Activated CD4-positive, alpha-beta T cell treated with anti-CD3 and anti-CD28 coated beads, Interleukin-10, Interleukin-2, amounts not matched to agents 100 ng/mL and 50 ng/mL, durations not matched to agents 16 hours and 8 hours (primary cell): ENCODE data around the gene PMS1.
"Not testable (repeated sequence)": the region's sequence is repeated elsewhere in the genome, so short reads cannot be mapped to it uniquely, and the experiment has no call there.

ENCODE experiments used
- DNase-seq: peaks from one replicate; pipeline ENCODE4 v3.0.0-alpha.2; 2020

PMS1 gene

DNA sequence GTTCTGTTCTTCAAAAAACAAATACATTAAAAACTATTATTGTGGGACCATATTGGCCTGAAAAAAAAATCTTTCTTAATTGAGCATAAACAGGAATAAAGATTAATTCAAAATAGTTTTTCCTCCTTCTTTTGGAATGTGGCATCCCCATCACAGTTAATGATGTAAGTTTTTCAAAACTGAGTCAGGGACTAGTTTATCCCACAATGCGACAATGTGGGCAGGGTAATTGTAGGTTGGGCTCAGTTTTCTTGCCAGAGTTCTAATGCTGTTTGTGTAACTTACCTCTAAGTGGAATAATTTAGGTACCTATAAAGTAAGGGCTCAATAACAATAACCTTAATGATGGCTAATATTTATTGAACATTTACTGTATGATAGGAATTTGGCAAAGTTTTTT lies 82.0 kb downstream of the PMS1 start:
- no peak for DNase-seq

DNA sequence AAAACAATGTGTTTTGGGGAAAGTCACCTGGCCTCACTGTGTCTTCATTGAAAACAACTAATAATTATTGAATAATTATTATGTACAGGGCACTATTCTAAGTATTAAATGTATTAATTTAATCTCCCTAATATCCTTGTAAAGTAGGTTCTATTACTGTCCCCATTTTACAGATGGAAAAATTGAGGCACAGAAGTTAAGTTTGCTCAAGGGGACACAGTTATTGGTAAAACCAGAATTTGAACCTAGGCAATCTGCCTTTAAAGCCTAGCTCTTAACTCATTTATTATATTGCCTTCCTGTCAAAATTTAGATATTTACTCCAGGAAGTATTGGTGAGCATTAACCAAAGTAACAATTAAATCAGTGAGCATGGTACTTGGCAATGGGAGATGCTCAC lies 84.6 kb downstream of the PMS1 start:
- no peak for DNase-seq

DNA sequence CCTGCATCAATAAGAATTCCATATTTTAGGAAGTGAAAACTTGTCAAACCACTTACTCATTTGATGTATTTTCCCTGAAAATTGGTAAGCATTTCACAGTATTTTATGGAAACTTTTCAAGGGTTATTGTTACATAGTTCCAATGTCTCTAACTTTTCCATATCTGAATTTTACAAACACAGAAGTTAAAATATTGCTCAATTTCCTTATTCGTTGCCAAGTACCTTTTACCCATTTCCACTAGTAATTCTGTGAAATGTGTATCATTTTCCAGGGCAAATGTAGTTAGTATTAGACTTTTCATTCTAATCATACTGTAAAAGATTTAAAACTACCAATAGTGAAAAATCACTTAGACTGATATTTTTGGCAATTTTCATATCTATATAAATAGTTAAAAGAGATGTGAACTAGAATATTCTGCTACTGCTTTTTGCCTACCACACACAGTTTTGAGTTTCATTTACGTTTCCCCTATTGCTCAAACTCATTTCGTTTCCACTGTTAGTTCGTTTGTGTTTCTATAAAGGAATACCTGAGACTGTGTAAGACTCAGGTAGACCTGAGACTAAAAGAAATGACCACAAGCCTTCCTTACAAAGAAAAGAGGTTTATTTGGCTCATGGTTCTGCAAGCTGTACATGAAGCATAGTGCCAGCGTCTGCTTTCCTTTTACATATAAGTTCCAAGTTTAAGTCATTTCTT lies 86.3 kb downstream of the PMS1 start:
- DNase-seq = no peak

DNA sequence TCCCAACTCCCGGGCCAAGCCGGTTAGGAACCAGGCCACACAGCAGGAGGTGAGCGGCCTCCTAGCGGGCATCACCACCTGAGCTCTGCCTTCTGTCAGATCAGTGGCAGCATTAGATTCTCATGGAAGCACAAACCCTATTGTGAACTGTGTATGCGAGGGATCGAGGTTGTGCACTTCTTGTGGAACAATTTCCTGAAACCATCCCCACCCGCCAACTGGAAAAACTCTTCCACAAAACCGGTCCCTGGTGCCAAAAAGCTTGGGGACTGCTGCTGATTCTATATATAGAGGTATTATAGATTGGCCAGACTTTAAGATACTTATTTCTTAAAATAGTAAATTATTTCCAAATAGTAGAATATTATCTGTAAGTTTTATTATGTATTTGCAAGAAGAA lies 89.4 kb downstream of the PMS1 start:
- no peak for DNase-seq

DNA sequence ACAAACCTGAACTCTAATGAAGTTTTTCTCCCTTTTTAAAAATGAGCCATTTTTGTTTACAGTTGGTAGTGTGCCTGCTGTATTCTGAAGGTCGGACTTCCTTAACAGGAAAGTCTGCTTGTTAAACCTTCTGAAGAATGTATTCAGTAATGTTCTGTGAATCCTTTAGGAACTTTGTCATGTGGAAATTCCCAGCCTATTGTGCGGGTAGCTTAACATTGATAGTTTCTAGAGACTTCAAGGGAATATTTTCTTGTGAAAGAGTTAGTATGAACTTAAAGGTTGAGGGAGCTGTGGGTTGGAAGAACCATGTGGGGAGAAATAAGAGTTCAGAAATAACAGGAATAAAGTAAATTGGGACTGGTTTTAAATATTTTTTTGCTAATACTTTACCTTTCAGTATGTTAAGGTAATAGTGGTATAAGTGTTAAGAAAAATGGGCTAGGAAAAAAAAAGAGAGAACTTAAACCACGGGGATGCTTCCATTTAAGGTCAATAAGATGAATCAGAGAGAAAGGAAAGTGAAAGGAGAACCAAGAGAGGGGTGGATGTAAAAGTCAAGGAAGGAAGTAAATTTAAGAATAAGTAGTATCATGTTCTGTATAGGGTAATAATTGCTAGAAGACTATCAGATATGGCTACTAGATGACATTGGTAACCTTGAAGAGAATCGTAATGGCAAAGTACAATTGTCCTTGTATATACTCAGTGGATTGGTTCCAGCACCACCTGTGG lies 90.5 kb downstream of the PMS1 start:
- peak; percentile 1 for DNase-seq

DNA sequence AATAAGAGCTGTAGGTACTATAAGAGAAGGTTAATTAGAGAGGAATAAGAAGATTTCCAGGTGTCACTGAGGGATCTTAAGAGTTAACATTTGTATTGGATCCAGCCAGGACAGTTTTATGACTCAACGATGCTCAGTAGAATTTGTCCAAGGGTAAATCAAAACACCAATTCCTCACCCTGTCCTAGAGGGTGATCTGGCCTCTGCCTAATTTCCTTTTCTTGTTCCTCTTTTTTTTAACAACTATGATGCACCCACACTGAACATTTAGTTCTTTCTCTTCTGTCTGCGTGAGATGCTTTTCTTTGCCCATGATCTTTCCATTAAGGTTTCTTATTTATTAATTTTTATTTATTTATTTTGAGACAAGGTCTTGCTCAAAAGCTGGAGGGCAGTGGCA lies 92.0 kb downstream of the PMS1 start:
- no peak for DNase-seq

DNA sequence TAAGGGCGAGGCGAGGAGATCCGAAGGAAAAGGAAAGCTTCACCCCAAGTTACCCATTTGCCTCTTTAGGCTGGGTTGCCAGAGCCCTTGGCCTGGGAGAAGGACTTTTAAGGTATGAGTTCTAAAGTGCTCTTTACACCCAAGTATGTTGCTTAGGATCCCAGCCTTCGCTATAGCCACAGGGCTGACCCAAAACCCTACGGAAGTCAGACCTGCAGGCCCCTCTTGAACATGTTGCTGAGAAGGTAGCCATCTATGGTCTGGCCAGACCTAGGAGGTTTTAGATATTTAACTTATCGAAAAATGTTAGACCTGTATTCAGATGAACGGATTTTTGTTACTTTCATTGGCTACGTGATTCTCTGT lies 95.4 kb downstream of the PMS1 start:
- DNase-seq = no peak

DNA sequence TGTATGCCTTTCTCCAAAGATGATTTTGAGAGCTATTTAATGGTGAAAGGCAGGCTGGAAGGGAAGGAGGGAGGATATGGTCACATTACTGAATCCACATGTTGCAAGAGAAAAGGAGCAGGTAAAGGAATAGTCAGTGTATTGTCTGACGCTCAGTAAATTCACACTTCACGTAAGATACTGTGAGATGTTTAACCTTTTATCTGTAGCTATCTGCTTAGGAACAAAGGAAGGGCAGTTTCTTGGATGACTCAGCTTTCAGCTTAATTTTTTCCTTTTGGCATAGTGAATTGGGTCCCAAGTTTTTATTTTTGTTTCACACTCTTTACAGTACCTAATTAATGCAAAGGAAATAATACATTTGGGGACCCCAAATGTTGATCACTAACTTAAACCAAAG lies 96.2 kb downstream of the PMS1 start:
- DNase-seq = no peak

DNA sequence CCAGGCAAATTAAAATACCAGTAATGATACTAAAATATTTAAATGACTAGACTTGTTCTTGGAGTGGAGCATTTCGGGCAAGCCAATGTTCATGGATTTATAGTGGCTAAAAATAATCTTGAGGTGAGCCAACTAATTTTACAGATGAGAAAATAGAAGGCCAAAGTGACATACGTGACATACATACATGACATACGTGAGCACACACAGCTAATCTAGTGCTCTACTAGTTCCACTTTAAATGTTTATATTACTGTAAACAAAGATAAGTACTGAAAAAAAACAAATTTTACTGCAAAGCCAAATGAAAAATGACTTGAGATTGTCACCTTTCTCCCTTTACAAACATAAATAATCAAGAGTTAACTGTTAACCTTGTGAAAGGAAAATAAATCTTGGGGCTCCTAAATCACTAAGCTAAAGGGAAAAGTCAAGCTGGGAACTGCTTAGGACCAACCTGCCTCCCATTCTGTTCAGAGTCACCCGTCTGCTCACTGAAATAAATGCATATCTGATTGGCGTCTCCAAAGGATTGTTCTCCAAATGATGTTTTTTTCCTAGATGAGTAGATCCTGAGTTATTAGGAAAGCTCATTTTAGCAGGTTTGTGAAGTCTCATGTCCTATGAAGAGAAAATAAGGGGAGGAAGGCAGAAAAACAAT lies 96.7 kb downstream of the PMS1 start:
- no peak for DNase-seq

DNA sequence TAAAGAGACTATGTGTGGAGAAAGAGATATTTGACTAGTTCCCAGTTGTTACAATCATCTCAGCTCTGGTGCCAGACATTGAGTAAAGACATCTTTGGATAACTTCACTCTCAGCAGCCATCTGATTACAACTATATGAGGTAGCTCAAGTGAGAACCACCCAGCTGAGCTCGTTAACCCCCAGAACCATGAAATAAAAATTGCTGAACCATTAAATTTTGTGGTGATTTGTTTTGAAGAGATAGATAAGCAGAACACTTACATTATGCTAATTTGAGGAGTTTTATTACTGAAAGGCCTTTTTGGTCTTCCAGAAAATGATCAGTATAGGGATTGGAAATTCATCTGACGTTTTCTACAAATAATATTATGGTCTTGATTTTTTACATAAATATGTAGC lies 101.1 kb downstream of the PMS1 start:
- no peak for DNase-seq

DNA sequence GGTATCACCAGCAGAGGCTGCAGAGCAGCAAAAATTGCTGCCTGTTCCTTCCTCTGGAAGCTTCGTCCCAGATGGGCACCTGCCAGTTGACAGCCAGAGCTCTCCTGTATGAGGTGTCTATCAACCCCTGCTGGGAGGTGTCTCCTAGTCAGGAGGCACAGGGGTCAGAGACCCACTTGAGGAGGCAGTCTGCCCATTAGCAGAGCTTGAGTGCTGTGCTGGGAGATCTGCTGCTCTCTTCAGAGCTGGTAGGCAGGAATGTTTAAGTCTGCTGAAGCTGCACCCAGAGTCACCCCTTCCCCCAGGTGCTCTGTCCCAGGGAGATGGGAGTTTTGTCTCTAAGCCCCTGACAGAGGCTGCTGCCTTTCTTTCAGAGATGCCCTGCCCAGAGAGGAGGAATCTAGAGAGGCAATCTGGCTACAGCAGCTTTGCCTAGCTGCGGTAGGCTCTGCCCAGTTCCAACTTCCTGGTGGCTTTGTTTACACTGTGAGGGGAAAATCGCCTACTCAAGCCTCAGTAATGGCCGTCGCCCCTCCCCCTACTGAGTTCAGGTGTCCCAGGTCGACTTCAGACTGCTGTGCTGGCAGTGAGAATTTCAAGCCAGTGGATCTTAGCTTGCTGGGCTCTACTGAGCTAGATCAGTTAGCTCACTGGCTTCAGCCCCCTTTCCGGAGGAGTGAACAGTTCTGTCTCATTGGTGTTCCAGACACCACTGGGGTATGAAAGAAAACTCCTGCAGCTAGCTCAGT lies 108.5 kb downstream of the PMS1 start:
- DNase-seq = not testable (repeated sequence)

DNA sequence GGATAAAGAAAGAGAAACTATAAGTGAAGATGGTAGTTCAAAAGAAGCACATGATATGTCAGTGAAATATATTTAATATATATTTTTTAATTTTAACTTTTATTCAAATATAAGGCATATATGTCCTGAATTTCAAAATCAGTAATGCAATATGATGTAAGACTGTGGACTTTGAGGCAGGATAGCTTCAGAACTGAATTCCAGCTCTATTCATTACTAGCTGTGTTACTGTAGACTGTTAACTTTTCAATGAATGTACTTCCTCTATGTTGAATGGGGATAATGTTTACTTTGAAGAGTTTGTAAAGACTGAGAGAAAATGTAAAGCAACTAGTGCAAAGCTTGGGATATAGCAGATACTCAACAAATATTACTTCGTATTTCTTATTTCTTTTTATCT lies 112.6 kb downstream of the PMS1 start:
- no peak for DNase-seq

DNA sequence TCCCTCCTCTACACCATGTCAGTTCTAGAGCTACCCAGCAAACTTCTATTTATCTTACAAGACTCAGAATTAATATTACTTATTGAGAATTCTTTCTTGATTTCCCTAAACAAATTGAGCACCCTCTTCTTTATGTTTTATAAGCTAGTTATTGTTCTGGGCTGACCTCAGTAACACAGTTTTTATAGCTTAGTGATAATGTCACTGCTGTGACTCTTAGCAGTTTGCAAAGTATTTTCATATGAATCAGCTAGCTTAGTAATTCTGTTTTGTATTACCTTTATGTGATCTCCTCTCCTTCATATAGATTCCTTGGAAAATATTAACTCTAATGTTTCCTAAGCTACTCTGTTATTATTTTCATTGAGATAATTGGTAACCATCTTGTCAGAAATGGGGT lies 114.9 kb downstream of the PMS1 start:
- DNase-seq = no peak

DNA sequence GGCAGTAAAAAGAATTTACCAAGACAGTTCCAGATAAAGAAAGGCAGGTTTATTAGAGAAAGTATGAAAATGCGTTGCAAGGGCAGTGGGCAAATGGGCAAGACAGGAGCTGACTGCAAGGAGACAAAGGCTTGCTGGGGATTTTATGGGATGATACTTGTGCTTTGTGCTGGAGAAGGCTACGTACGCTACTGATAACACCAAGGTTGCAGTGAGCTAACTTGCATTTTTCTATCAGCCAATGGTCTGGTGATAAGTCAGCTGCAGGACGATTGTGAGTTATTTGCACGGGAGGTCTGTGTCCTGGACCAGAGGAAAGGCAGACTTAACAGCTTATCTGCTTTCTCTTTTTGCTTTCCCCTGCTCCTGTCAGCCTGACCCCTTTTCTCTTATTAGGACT lies 116.5 kb downstream of the PMS1 start:
- DNase-seq = no peak

DNA sequence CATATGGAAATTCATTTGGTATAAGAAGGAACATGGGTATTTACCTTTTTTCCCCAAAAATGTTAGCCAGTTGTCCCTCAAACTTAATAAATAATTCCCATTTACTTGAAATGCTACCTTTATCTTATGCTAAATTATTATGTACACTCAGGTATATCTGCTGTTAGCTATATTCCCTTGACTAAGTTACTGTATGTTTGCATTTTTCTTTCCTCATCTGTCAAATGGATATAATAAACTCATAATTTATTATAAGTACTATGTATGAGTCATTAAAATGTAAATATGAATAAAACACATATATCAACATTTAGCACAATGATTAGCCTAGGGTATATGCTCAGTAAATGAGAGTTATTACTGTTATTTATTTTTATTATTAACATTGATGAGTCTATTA lies 117.4 kb downstream of the PMS1 start:
- DNase-seq = no peak

DNA sequence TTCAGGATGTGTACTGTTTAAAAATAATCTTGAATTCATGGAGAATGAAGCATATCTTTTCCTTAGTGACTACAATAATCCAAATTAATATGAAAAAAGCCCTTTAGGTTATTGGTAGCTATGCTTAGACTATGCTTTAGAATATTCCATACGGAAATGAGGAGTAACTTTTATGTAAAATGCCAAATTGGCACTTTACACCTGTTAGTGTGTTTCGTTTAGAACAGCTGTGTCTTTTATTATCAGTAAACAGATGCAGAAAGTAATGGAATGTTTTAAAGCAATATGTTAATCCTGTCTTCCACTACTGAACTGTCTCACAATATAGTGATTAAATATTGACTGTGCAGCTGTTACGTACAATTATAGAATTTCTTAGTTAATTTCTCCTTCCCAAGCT lies 129.6 kb downstream of the PMS1 start:
- no peak for DNase-seq

DNA sequence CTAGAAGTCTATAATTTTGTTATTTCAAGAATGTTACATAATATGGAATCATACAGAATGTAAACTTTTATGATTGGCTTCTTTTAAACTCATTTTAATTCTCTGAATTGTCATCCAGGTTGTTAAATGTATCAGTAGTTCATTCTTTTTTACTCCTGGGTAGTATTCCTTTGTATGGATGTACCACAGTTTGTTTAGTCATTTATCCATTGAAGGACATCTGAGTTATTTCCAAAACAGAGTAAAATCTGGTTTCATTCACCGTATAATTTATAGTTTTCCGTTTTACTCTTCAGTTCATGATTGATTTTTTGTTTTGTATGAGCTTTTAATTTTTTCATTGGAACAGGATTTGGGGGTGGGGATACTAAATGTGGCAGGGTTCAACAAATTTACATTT lies 132.4 kb downstream of the PMS1 start:
- DNase-seq = no peak
